Endodermal cell (in vitro differentiated cells): Measurements from ENCODE around the gene PPP2R1B. TPM values are rescaled to one million over a fixed set of nuclear protein-coding genes. Genes with fewer than 3 reads are reported as not detected.

Experiments
- DNase-seq: peaks from one replicate; pipeline ENCODE4 v3.0.0-alpha.2; 2017
- H3K27ac ChIP-seq: 2 replicates; pipeline ENCODE4 v1.5.1; 2013; ENCODE audit warnings: mild to moderate bottlenecking, low read depth, low read length, moderate library complexity
- H3K27me3 ChIP-seq: 2 replicates; pipeline ENCODE4 v1.6.1; 2013; ENCODE audit warnings: mild to moderate bottlenecking, low read length, moderate library complexity; ENCODE audit not compliant: insufficient read depth, control insufficient read depth, poor library complexity, severe bottlenecking
- H3K36me3 ChIP-seq: 2 replicates; pipeline ENCODE4 v1.7.0; 2013; ENCODE audit warnings: mild to moderate bottlenecking, low read length, moderate library complexity; ENCODE audit not compliant: control insufficient read depth, insufficient read depth
- H3K4me1 ChIP-seq: one replicate; pipeline ENCODE4 v1.7.0; 2013; ENCODE audit warnings: low read length; ENCODE audit not compliant: control insufficient read depth, insufficient read depth
- H3K4me3 ChIP-seq: 2 replicates; pipeline ENCODE4 v1.5.1; 2013; ENCODE audit warnings: mild to moderate bottlenecking, low read length, moderate library complexity
- H3K9ac ChIP-seq: 2 replicates; pipeline ENCODE4 v1.6.1; 2013; ENCODE audit warnings: mild to moderate bottlenecking, low read length, moderate library complexity; ENCODE audit not compliant: poor library complexity, severe bottlenecking; ENCODE audit errors: extremely low read depth
- H3K9me3 ChIP-seq: 2 replicates; pipeline ENCODE4 v1.6.1; 2013; ENCODE audit warnings: mild to moderate bottlenecking, low read length, moderate library complexity; ENCODE audit not compliant: control insufficient read depth
- H3K27ac Mint-ChIP-seq: 2 replicates; pipeline ENCODE4 v1.8.0; 2020; ENCODE audit warnings: mixed read lengths
- H3K27me3 Mint-ChIP-seq: 2 replicates; pipeline ENCODE4 v1.8.0; 2021; ENCODE audit warnings: mild to moderate bottlenecking, mixed read lengths; ENCODE audit not compliant: insufficient read depth
- H3K36me3 Mint-ChIP-seq: 2 replicates; pipeline ENCODE4 v1.8.0; 2020; ENCODE audit warnings: low read depth, mixed read lengths
- H3K4me1 Mint-ChIP-seq: 2 replicates; pipeline ENCODE4 v1.8.0; 2020; ENCODE audit warnings: mixed read lengths
- H3K4me3 Mint-ChIP-seq: 2 replicates; pipeline ENCODE4 v1.8.0; 2020; ENCODE audit warnings: mild to moderate bottlenecking, moderate library complexity, mixed read lengths
- H3K9me3 Mint-ChIP-seq: 2 replicates; pipeline ENCODE4 v1.8.0; 2020; ENCODE audit warnings: mild to moderate bottlenecking, mixed read lengths
- WGBS, 2 experiments: methylation state at CpG; one replicate each; pipeline versions ENCODE4 v1.1.5 to v1.1.7; 2013; ENCODE audit warnings: missing lambda C conversion rate in 2 of 2, mixed read lengths in 1 of 2; ENCODE audit not compliant: insufficient coverage in 1 of 2, insufficient read length in 1 of 2; 5-methylcytosine and 5-hydroxymethylcytosine counted together
- total RNA-seq, 2 donors: library from RNA; stranded (reverse); fragmentation: NEBNext Ultra II Directional in 1 of 2; extraction: Animal tissue kit (Norgen Biotek cat#: 25700) in 1 of 2; gene quantifications; 2 replicates in 1 of 2; 3 replicates in 1 of 2; pipeline ENCODE4 v1.2.1, GENCODE V29; 2021
- TF ChIP-seq, protein P1 (sequence below): fragments of 200-600 bp; sonication (generic); conservative IDR thresholded peaks from 2 replicates; pipeline ENCODE4 v1.5.0; 2021; ENCODE audit warnings: antibody characterized with exemption, mild to moderate bottlenecking

Gene PPP2R1B
- total RNA-seq, 2 donors from 2014 or later: 70.0 to 89.7 TPM

DNA sequence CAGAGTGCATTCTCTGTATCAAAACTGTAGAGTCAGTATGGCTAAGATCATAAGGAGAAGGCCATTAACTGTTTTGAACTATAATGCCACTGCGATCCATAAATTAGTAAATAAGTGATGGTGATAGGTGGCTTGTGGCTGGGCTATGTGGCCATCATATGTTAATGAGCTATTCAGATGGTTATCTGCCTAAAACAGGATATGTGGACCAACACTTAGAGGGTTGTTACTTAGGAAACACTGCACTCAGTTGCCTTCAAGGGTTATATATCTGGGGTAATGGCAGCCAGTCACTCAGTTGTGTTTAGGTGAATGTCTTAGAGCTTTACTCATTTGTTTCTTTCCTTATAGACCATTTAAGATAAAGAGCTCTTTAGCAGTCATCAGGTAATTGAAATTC lies 66.0 kb downstream of the PPP2R1B start:
- WGBS, 2 experiments: 100% methylated on average over 1 of the region's 1 CpG
- DNase-seq: no peak

DNA sequence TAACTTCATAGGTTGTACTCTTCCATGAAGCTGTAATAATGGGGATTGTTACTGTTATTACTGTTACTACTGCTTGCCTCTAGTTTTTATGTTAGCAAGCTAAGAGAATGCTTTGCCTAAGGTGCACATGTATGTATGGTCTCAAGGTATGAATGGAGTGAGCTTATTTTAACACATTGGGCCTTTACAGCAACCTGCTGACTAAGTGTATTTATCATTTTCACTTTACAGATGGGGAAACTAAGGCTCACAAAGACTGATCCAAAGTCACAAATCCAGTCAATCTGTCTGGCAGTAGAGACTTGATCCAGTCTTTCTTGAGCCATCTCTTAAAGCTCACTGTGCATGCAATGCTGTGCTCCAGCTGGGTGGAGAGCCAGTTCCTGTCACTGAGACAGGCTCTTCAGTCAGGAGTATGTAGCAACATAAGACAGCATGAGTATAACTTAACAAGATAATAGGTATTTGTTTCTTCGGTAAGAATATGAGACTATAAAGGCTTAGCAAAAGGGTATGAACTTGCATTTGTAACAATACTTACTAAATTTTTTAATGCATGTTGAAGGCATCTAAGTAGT lies 66.5 kb downstream of the PPP2R1B start:
- peaks cover 9% of the 10 kb centered on the region for H3K36me3 Mint-ChIP-seq
- H3K4me1 Mint-ChIP-seq: peaks cover 6% of the 10 kb centered on the region
- Histone ChIP-seq H3K27ac (no peak overlapping the region), H3K36me3 (peaks cover 7% of the 10 kb centered on the region), H3K4me1 (no peaks in the 10 kb centered on the region), H3K9me3 (no peaks in the 10 kb centered on the region), H3K27me3 (no peaks in the 10 kb centered on the region), H3K9ac (no peak overlapping the region), H3K4me3 (no peak overlapping the region)
- no peaks in the 10 kb centered on the region for H3K27me3 Mint-ChIP-seq
- WGBS, 2 experiments: 83 to 86% methylated on average over 1 of the region's 1 CpG
- H3K4me3 Mint-ChIP-seq: no peak overlapping the region
- TF ChIP-seq, protein P1, sequence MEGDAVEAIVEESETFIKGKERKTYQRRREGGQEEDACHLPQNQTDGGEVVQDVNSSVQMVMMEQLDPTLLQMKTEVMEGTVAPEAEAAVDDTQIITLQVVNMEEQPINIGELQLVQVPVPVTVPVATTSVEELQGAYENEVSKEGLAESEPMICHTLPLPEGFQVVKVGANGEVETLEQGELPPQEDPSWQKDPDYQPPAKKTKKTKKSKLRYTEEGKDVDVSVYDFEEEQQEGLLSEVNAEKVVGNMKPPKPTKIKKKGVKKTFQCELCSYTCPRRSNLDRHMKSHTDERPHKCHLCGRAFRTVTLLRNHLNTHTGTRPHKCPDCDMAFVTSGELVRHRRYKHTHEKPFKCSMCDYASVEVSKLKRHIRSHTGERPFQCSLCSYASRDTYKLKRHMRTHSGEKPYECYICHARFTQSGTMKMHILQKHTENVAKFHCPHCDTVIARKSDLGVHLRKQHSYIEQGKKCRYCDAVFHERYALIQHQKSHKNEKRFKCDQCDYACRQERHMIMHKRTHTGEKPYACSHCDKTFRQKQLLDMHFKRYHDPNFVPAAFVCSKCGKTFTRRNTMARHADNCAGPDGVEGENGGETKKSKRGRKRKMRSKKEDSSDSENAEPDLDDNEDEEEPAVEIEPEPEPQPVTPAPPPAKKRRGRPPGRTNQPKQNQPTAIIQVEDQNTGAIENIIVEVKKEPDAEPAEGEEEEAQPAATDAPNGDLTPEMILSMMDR: no peak
- no peak for DNase-seq
- H3K9me3 Mint-ChIP-seq: no peaks in the 10 kb centered on the region
- H3K27ac Mint-ChIP-seq: no peak overlapping the region

More for the DNA sequence above, 66.0 kb downstream of the PPP2R1B start:
- H3K4me3 Mint-ChIP-seq: no peak overlapping the region
- no peak overlapping the region for H3K9ac ChIP-seq
- TF ChIP-seq, protein P1: no peak
- no peaks in the 10 kb centered on the region for H3K27me3 ChIP-seq
- no peaks in the 10 kb centered on the region for H3K4me1 ChIP-seq
- H3K27ac ChIP-seq: no peak overlapping the region
- H3K27me3 Mint-ChIP-seq: no peaks in the 10 kb centered on the region
- no peaks in the 10 kb centered on the region for H3K9me3 ChIP-seq
- no peak overlapping the region for H3K27ac Mint-ChIP-seq
- peaks cover 13% of the 10 kb centered on the region for H3K36me3 Mint-ChIP-seq
- H3K9me3 Mint-ChIP-seq: no peaks in the 10 kb centered on the region
- H3K4me1 Mint-ChIP-seq: peaks cover 2% of the 10 kb centered on the region
- no peak overlapping the region for H3K4me3 ChIP-seq
- H3K36me3 ChIP-seq: peaks cover 12% of the 10 kb centered on the region

DNA sequence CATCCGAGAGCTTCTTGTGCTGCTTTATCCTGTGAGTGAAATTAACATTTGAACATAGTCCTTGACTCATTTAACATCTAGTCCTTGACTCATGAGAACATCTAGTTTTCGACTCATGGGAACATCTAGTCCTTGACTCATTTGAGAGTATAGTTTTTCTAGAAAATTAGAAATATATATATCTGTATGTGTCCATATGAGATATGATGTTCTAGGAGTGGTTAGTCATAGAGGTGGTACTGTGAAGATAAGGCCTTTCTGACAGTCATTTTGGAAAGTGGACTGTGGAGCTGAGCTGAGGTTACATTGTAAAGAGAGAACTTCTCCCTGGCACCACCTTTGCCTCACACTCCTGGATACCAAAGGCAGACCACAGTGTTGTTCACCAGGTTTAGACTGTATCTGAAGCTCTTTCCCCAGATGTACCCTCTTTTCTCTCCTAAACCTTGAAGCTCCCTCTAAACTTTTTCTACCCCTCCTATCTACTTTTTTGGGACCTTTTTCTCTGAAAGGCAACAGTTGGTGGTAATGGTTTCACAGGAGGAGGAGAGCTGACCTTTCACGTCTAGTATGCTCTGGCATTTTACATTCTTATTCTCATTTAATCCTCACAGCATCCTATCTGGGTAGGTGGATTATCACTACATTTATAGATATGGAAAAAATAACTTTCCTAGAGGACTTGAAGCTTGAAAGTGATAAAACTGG lies 67.2 kb downstream of the PPP2R1B start:
- 87 to 100% methylated on average over 1 to 2 of the region's 3 CpGs for WGBS, 2 experiments
- H3K4me1 Mint-ChIP-seq: peaks cover 6% of the 10 kb centered on the region
- no peak overlapping the region for H3K27ac Mint-ChIP-seq
- Histone ChIP-seq H3K9me3 (no peaks in the 10 kb centered on the region), H3K36me3 (peaks cover under 1% of the 10 kb centered on the region), H3K4me3 (no peak overlapping the region), H3K27ac (no peak overlapping the region), H3K27me3 (no peaks in the 10 kb centered on the region), H3K4me1 (no peaks in the 10 kb centered on the region), H3K9ac (no peak overlapping the region)
- DNase-seq: no peak
- H3K36me3 Mint-ChIP-seq: peaks cover 8% of the 10 kb centered on the region
- H3K9me3 Mint-ChIP-seq: no peaks in the 10 kb centered on the region
- H3K27me3 Mint-ChIP-seq: no peaks in the 10 kb centered on the region
- TF ChIP-seq, protein P1: no peak
- no peak overlapping the region for H3K4me3 Mint-ChIP-seq
